Measurements from ENCODE around the gene TRIM47.
"Not testable (repeated sequence)": the region's sequence is repeated elsewhere in the genome, so short reads cannot be mapped to it uniquely, and the experiment has no call there.

TRIM47 gene

DNA sequence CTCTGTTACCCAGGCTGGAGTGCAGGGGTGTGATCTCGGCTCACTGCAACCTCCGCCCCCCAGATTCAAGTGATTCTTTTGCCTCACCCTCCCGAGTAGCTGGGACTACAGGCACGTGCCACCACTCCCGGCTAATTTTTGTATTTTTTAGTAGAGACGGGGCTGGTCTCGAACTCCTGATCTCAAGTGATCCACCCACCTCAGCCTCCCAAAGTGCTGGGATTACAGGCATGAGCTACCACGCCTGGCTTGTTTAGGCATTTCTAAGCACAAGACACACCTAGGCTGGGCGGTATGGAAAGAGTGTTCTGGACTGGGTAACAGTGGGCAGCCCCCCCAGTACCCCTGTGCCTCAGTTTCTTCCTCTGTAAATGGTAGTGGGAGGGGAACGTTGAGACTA is 8.2 kb downstream of the TRIM47 start:
- DNase-seq (ENCODE audit: low read depth), result not testable (repeated sequence)

DNA sequence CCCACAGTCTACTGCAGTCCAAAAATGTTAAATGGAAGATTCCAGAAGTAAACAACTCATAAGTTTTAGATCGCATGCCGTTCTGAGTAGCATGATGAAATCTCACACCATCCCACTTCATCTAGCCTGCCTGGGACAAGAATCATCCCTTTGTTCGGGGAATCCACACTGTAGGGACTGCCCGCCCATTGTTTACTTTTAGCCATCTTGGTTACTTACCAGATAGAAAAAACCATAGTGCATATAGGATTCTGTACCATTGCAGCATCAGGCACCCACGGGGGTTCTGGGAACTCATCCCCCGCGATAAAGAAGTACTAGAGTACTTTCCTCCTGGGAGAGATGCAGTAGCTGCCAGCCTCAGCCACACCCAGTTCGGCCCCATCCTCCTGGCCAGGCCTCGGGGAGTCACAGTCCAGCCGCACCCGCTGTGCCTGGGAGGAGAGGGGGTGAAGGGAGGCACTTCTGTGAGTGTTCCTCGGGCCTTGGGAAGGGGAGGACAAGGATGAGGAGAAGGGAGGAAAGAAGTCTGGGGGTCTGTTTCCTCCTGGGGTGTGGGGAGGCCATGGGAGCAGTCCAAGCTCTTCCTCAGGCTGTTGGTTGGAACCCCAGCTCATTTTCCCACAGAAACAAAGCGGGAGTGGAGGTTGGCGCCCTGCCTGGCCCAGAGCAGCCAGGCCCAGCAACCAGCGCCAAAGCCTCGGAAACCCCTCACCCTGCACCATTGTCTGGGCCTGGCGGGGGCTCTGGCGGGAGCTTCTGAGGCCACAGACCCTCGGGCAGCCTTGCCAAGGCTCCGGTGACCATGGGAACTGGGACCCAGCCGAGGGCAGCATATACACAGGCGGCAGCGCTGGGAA is 8.9 kb downstream of the TRIM47 start:
- no peak for DNase-seq (ENCODE audit: low read depth)

DNA sequence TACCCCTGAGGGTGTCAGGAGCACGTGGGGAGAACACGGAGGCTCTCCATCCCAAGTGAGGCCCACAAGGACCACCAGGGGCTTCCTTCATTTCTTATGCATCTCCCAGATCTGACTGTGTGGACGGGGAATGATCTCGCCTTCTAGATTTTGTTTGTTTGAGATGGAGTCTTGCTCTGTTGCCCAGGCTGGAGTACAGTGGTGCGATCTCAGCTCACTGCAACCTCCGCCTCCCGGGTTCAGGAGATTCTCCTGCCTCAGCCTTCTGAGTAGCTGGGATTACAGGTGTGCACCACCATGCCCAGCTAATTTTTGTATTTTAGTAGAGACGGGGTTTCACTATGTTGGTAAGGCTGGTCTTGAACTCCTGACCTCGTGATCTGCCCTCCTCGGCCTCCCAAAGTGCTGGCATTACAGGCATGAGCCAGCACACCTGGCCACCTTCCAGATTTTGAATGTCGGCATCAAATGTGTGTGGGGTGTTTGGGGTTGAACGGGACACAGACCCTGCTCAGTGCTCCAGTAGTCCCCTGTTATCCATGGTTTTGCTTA is 9.6 kb downstream of the TRIM47 start:
- DNase-seq (ENCODE audit: low read depth), result not testable (repeated sequence)

DNA sequence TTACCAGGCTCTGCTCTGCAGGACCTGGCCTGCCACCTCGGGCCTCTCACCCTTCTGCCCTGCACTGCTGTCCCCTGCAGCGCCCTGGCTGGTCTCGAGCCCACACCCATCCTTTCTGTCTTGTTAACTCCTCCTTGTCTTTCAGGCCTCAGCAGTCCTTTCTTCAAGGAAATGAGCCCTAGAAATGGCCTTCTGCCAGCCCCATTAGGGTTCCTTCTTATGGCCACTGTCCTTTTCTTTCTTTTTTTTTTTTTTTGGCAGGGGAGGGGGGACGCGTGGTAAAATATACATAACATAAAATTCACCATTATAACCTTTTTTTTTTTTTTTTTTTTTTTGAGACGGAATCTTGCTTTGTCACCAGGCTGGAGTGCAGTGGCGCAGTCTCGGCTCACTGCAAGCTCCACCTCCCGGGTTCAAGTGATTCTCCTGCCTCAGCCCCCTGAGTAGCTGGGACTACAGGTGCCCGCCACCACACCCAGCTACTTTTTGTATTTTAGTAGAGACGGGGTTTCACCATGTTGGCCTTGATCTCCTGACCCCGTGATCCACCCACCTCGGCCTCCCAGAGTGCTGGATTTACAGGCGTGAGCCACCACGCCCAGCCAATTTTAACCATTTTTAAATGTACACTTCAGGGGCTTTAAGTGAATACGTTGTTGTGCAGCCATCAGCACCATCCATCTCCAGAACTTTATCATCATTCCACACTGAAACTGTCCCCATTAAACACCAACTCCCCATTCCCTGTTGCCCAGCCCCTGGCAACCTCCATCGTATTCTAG is 12.8 kb downstream of the TRIM47 start:
- DNase-seq (ENCODE audit: low read depth), result not testable (repeated sequence)

DNA sequence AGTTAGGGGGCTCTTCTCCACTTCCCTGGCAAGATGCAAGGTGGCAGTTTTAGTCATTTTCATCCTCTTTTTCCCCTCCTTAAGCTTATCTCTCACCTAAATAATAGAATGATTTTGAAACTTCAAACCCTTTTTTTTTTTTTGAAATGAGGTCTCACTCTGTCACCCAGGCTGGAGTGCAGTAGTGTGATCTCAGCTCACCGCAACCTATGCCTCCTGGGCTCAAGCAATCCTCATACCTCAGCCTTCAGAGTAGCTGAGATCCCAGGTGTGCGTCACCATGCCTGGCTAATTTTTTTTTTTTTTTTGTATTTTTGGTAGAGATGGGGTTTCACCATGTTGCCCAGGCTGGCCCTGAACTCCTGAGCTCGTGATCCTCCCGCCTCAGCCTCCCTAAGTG is 13.5 kb downstream of the TRIM47 start:
- DNase-seq (ENCODE audit: low read depth), result not testable (repeated sequence)

DNA sequence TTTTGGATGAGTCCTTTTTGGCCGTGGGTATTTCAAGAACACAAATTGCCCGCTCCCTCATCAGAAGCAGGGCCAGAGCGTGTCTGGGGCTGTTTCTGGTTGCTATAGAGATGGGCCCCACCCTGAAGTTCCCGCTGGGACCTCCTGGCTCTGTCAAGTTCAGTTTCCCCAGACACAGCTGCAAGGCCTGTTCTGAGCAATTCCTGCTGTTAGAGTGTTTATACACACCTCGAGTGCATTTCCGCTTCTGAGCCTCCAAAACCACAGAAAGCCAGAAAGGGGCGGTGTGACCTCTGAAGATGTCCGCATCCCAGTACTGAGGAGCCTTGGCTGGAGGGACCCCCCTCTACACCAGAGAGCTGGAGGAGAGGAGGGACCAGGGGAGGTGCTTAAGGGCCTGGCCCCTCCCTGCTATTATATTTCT is 13.9 kb downstream of the TRIM47 start:
- DNase-seq (ENCODE audit: low read depth), result no peak

DNA sequence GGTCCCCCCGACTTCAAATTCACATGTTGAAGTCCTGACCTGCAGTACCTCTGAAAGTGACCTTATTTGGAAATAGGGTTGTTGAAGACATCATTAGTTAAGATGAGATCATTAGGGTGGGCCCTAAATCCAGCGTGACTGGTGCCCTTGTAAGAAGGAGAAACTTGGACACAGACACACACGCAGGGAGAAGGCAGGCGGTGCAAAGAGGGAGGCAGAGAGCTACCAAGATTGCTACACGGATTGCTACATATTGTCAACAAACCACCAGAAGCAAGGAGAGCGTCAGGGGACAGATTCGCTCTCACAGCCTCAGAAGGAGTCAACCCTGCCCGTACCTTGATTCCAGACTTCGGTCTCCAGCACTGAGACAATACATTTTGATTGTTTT is 16.5 kb downstream of the TRIM47 start:
- DNase-seq (ENCODE audit: low read depth), result no peak

DNA sequence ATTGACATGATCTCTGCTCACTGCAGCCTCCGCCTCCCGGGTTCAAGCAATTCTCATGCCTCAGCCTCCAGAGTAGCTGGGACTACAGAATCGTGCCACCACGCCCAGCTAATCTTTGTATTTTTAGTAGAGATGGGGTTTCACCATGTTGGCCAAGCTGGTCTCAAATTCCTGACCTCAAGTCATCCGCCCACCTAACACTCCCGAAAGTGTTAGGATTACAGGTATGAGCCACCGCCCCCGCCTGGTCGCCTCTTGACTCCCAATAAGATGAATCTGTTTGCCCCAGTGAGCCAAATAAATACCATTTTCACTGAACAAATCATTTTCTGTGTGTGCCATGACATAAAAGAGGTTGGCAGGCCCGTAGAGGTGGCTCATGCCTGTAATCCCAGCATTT is 19.0 kb downstream of the TRIM47 start:
- not testable (repeated sequence) for DNase-seq (ENCODE audit: low read depth)

DNA sequence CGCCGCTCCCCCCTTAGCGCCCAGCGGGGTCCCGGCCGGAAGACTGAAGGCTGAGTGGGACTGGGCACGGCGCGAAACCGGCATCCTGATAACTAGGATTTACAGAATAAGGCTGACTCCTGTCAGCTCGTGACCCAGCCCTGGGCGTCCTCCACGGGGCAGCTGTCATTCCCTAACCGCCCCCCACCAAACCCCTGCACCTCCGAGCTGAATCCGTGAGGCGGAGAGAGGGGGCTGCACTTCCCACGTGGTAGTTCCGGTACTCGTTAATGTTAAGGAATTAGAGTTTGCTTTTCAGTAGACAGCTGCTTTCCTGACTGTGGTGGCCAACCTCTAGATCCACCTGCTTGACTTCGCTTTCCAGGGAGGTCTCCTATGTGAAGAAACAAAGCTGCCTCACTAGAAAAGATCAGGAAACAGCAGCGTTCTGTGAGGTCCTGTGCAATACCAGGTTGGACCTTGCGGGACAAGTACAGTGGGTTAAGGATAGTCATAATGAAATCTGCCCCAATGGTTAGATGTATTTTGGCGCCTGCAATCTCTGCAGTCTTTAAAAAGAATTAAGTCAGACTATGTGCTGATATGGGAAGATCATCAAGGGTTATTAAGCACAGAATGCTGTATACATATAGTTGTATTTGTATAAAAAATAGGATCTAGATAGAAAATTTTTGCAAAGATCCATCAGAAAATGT is 22.2 kb downstream of the TRIM47 start:
- DNase-seq (ENCODE audit: low read depth), result no peak

DNA sequence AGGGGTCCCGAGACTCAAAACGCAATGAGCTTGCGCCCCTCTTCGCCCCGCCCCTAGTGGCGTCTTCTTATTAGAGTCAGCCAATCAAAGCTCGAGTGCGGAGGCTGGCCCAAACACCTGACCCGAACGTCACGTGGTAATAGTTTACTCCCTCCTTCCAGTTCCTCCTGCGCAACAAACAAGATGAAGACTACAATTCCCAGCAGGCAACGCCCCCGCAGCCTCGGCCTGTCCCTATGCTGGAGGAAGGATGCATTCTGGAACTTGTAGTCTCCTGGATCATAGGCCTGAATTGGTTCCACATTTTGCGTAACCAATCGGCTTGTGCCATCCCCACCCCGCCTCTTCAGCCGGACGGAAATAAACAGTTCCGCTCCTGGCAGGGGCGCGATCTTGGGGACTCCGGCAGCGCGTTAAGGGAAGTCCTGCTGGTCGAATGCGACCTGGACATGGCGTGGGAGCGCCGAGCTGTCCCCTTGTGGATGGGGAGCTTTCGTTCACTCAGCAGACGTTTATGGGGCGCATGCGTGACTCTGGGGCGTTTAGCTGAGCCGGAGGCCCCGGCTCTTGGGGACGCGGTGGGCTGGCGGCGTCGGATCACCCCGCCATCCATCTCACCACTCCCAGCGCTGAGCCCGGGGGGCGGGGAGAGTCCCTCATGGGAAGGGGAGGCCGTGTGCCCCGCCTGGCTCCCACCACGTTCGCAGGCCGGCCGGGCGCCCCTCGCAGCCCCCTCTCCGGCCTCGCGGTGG is 22.9 kb downstream of the TRIM47 start, which contains the start of gene WBP2:
WBP2 (minus strand) TSS at position 26 of the 752 bp plus-strand sequence. CDS start 38 bp downstream, outside the sequence.
- DNase-seq (ENCODE audit: low read depth), result peak; percentile 99

DNA sequence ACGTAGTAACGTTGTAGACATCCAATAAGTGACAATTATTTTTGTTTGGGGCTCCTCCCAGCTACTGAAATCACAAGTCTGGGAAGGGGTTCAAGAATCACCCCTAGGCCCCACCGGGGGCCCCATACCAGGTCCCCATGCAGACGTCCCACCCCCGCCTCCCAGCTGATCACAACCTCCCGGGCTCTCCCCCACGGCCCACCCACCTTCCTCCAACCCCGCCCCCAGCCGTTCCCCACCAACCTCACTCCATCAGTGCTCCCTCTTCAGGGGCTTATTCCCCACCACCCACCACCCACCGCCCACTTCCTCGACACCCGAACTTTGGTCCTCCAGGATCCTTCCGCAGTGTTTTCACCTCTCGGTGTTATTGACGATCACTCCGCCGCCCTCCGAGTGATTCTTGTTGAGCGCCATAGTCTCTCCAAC is 23.5 kb downstream of the TRIM47 start:
- no peak for DNase-seq (ENCODE audit: low read depth)

DNA sequence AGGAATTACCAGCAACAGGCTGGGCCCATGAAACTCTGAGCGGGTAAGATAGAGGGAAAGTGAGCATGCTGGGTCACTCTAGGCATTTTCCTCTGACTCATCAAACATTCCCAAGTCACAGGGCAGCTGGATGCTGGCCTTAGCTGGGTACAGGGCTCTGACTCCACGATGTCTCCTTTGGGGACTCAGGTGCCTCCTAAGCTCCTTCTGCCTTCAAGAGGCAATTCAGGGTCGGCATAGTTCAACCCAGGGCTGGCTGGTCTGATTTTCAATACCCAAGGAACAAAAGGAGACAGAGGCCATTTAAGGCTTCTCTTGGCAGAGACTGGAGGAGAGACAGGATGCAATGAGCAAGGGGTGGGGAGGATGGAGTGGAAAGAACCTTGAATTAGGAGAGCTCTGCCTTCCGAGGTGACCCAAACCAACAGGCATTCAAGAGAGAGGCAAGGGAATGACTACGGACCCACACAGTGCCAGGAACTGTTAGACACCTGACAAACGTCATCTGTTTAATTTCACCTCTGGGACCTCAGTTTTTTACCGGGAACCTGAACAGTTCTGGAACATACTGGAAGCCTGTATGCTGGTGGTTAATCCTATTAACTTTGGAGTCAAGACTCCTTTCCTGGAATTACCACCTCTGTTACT is 24.2 kb downstream of the TRIM47 start:
- DNase-seq (ENCODE audit: low read depth), result no peak

DNA sequence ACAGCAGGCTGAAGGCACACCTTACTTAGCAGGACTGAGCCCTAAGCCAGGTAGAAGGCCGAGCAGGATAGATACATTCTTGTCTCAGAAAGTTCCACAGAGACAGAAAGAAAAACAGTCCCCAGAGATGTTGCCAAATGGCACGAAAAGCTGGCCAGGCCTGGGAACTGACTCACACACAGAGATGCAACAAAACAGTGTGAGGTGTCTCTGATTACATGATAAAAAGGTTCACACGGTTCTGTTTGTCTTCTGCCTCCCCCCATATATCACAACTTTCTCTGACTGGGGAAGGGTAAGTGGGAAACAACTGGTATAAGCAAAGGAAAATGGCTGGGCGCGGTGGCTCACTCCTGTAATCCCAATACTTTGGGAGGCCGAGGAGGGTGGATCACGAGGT is 24.9 kb downstream of the TRIM47 start:
- no peak for DNase-seq (ENCODE audit: low read depth)

DNA sequence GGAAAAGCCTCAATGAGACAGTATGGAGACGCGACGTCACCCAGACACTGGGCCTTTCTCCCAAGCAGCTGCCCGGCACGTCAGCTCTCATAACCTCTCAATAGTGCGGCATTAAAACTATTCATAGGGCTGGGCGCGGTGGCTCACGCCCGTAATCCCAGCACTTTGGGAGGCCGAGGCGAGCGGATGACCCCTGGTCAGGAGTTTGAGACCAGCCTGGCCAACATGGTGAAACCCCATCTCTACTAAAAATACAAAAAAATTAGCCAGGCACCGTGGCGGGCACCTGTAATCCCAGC is 26.7 kb downstream of the TRIM47 start:
- not testable (repeated sequence) for DNase-seq (ENCODE audit: low read depth)

DNA sequence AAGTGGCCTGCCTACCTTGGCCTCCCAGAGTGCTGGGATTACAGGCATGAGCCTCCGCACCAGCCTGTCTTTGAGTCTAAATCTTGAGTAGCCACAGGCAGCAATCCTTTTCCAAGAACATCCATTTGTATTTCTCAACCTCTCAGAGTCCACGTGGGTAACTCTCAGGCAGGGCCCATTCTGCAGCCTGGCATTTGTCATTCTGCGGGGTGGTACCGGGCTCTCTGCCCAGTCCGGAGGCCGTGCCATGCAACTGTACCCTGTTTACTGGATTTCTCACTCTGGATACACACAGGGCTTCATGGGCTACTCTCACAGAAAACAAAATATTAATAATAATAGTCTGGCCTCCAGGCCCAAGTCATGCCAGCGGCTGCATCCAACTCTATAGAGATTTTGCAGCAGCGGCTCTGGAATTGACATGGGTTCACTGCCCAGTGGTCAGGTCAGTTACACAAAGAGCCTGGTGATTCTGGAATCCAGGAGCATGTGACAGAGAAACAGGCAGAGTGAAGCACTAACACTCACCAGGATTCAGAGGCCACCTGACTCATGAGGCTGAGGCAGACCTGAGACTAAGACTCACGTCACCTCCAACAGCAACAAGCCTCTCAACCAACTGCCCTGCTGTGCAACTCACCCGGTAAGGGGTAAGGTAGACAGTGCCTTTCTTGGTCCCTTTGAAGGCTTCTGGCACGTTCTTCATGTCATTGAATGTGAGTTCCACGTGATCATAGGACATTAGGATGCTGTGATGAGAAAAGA is 27.3 kb downstream of the TRIM47 start:
- DNase-seq (ENCODE audit: low read depth), result no peak

DNA sequence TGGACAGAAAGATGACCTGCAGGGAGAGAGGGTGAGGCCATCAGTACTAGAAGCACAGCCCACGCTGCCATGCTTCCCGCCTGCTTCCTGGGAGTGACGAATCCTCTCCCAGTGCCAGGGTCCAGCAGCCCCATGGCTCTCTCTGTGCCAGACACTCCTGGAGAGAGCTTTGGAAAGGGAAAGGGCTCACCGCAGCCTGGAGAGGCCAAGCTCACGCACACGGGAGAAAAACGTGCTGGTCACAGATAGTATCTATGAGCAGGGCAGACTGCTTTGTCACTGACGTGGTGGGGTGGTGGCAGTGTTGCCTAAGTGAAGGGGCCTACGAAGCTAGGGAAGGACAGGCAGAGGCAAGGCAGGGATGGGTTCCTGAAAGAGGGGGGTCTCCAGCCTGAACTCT is 28.7 kb downstream of the TRIM47 start:
- DNase-seq (ENCODE audit: low read depth), result no peak

DNA sequence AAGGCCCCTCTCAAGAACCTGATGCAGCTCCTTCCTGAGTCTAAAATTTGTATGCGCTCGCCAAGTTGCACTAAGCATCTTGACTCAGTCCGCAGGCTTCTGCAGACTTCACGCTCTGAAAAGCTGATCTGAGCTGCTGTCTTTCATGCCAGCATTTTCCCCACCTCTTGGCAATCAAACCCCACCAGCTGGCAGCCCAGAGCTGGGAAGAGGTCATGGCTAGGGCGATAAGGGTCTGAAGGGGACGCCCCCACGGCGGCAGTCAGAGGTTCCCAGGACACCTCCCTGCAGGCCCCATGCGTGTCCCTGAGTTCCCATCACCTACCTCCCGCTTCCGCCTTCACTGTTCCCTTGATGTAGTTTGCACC is 29.1 kb downstream of the TRIM47 start:
- DNase-seq (ENCODE audit: low read depth), result no peak

DNA sequence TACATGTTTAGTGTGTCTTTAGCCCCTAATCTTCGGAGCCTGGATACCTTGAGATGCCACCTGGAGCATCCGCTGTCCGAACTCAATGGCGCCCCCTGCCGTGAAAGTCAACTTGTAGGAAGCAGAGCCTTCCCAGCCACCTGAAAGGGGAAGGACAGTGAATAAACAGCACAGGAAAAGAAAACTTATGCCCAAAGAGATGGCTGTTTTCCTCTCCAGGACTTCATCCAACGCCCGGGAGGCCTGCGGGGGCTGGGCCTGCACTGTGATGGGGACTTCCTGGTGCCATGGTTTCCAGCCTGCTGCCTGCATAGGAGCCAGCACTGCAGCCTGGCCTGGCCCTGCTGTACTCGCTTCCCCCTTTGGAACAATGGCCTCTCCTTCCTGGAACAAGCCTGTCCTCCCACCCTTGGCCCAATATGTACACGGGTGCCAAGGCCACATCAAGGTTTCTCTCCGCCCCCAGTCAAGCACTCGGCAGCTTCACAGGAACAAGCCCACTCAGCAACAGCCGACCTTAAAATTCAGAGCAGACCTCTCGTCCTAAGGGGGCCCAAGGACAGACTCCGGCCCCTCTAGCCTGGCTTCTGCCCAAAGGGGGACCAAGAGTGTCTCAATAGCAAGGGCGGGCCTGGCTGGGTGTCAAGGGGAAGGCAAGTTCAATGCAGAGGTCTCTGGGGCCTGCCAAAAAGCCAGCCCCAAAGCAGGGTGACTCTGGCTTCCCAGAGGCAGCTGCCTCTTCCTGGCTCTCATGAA is 29.7 kb downstream of the TRIM47 start:
- DNase-seq (ENCODE audit: low read depth), result no peak

Measured in non-pigmented ciliary epithelial cell (primary cell).